ENCODE measurements around the gene SOBP. TPM values are rescaled to one million over a fixed set of nuclear protein-coding genes. Genes with fewer than 3 reads are reported as not detected.

Gene SOBP
- total RNA-seq, 1 donor from 2014 or later = 6.8 TPM

DNA sequence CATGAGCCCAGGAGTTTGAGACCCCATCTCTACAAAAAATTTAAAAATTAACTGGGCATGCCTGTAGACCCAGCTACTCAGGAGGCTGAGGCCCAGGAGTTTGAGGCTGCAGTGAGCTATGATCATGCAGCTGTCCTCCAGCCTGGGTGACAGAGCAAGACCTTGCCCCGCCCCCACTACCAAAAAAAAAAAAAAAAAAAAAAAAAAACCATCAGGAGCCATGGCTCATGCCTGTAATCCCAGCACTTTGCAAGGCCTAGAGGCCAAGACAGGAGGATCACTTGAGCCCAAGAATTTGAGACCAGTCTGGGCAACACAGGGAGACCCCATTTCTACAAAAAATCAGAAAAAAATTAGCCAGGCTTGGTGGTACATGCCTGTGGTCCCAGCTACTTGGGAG is 159.1 kb downstream of the SOBP start:
- Histone ChIP-seq H3K27me3 (no peaks in the 10 kb centered on the region), H3K4me1 (no peaks in the 10 kb centered on the region), H3K4me3 (no peak overlapping the region), H3K36me3 (no peaks in the 10 kb centered on the region), H3K27ac (no peak overlapping the region), H3K9me3 (no peaks in the 10 kb centered on the region)
- ATAC-seq (no peak), DNase-seq (no peak)
- intact Hi-C loops (cut with DNase I) = no loop called here
- TF ChIP-seq, protein P1, sequence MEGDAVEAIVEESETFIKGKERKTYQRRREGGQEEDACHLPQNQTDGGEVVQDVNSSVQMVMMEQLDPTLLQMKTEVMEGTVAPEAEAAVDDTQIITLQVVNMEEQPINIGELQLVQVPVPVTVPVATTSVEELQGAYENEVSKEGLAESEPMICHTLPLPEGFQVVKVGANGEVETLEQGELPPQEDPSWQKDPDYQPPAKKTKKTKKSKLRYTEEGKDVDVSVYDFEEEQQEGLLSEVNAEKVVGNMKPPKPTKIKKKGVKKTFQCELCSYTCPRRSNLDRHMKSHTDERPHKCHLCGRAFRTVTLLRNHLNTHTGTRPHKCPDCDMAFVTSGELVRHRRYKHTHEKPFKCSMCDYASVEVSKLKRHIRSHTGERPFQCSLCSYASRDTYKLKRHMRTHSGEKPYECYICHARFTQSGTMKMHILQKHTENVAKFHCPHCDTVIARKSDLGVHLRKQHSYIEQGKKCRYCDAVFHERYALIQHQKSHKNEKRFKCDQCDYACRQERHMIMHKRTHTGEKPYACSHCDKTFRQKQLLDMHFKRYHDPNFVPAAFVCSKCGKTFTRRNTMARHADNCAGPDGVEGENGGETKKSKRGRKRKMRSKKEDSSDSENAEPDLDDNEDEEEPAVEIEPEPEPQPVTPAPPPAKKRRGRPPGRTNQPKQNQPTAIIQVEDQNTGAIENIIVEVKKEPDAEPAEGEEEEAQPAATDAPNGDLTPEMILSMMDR (IDR thresholded peaks at IDR 0.05) = no peak

DNA sequence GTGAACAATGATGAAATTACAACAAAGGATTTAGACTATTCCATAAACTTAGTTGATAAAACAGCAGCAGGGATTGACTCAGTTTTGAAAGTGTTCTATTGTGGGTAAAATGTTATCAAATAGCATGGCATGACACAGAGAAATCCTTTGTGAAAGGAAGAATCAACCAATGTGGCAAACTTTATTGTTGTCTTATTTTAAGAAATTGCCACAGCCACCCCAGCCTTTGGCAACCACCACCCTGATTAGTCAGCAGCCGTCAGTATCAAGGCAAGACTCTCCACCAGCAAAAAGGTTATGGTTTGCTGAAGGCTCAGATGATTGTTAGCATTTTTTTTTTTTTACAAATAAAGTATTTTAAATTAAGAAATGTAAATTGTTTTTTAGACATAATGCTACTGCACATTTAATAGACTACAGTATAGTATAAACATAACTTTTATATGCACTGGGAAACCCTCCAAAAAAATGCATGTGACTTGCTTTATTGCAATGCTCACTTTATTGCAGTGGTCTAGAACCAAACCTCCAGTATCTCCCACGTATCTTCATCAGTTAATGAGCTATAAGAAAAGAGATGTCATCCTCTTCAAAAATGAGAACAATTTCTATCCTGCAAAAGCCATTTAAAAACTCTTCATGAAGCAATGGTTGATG is 162.7 kb downstream of the SOBP start:
- no peak for ATAC-seq
- TF ChIP-seq, protein P1 (IDR thresholded peaks at IDR 0.05) = no peak

DNA sequence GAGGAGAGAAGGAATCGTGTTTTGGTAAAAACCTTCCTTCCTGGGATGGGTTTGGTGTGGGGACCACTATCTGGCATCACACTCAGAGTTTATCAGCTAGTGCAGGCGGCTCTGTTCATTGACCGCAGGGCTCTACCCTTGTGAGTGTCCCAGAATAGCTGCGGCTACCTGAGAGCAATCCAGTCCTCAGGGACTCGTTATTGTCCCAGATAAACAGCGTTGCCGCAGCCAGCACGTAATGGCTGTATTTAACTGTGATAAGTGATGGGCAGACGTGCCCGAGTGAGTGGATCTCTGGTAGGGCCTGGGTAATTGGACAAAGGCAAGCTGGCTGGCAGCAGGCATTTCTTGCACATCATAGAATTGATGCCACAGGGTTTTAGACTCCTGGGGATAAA is 163.3 kb downstream of the SOBP start:
- ATAC-seq = no peak
- intact Hi-C loops (cut with DNase I) = no loop called here

More for the DNA sequence above, 162.7 kb downstream of the SOBP start:
- DNase-seq = no peak
- no peaks in the 10 kb centered on the region for H3K36me3 ChIP-seq
- no peak overlapping the region for H3K4me3 ChIP-seq
- H3K27me3 ChIP-seq = no peaks in the 10 kb centered on the region
- intact Hi-C loops (cut with DNase I) = no loop called here
- no peaks in the 10 kb centered on the region for H3K9me3 ChIP-seq
- peaks cover 11% of the 10 kb centered on the region for H3K4me1 ChIP-seq
- no peak overlapping the region for H3K27ac ChIP-seq

DNA sequence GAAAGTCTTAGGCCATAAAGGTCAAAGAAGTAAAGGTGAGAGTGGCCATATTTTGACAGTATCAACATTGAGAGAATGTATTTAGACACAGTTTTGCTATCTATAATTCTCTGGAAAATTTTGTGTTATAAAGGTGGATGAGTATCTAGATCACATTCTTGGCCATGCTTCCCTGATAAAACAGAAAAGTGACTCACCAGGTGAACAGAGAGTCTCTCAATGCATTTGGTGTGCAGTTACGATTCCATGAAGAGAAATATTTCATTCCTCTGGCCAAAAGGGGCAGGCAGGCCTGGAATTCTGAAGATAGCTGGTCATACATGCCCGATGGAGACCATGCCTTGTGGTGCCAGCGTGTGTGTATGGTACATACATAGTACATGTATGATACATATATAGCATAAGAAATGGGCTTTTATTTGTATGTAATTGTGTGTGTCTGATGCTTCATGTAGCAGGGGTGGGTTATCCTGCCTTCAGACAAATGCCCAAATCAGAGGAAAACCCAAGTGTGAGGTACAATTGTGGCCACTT is 164.0 kb downstream of the SOBP start:
- H3K27ac ChIP-seq = no peak overlapping the region
- H3K36me3 ChIP-seq = no peaks in the 10 kb centered on the region
- DNase-seq = no peak
- ATAC-seq = no peak
- H3K9me3 ChIP-seq = no peaks in the 10 kb centered on the region
- H3K27me3 ChIP-seq = no peaks in the 10 kb centered on the region
- intact Hi-C loops (cut with DNase I) = no loop called here
- no peak overlapping the region for H3K4me3 ChIP-seq
- TF ChIP-seq, protein P1 (IDR thresholded peaks at IDR 0.05) = no peak
- peaks cover 19% of the 10 kb centered on the region for H3K4me1 ChIP-seq

More for the DNA sequence above, 163.3 kb downstream of the SOBP start:
- no peak overlapping the region for H3K27ac ChIP-seq
- H3K4me3 ChIP-seq = no peak overlapping the region
- no peak for DNase-seq
- no peaks in the 10 kb centered on the region for H3K27me3 ChIP-seq
- H3K4me1 ChIP-seq = peaks cover 15% of the 10 kb centered on the region
- TF ChIP-seq, protein P1 (IDR thresholded peaks at IDR 0.05) = no peak
- no peaks in the 10 kb centered on the region for H3K36me3 ChIP-seq
- H3K9me3 ChIP-seq = no peaks in the 10 kb centered on the region

DNA sequence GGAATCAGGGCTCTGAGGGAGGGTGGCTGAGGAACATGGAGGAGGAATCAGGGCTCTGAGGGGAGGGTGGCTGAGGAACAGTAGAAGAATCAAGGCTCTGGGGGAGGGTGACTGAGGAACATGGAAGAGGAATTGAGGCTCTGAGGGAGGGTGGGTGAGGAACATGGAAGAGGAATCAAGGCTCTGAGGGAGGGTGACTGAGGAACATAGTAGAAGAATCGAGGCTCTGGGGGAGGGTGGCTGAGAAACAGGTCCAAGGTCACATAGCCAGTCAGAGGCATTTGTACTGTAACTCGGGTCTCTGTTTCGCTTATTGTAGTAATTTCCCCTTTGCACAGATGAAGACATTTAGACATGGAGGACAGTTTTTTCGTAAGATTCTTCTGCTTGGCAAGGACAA is 164.8 kb downstream of the SOBP start:
- intact Hi-C loops (cut with DNase I) = no loop called here
- H3K4me1 ChIP-seq = peaks cover 19% of the 10 kb centered on the region
- H3K9me3 ChIP-seq = no peaks in the 10 kb centered on the region
- H3K27me3 ChIP-seq = no peaks in the 10 kb centered on the region
- H3K4me3 ChIP-seq = no peak overlapping the region
- no peaks in the 10 kb centered on the region for H3K36me3 ChIP-seq
- H3K27ac ChIP-seq = no peak overlapping the region
- TF ChIP-seq, protein P1 (IDR thresholded peaks at IDR 0.05) = no peak
- ATAC-seq (peak; percentile 80), DNase-seq (no peak)
